ENCODE data around the gene PRPSAP2.
"Not testable (repeated sequence)": the region's sequence is repeated elsewhere in the genome, so short reads cannot be mapped to it uniquely, and the experiment has no call there.

The PRPSAP2 gene

GRCh38 chr17:18857864-18858566, at the start of gene PRPSAP2:
TSS of gene PRPSAP2 (plus strand) at chr17:18858131. CDS start at chr17:18865834, 7,703 bp downstream.
- DNase-seq (ENCODE audit: low read depth in 2 of 2): peak; percentile 93 to 95

GRCh38 chr17:18815924-18816323, 42.0 kb upstream of the PRPSAP2 start:
- DNase-seq (ENCODE audit: low read depth in 2 of 2): not testable (repeated sequence)

- peak in 1 of 2 donors; percentile 35 for DNase-seq (ENCODE audit: low read depth in 2 of 2)
Observed at GRCh38 chr17:18816489-18817371, 41.2 kb upstream of the PRPSAP2 start.

- not testable (repeated sequence) for DNase-seq (ENCODE audit: low read depth in 2 of 2)
Observed at GRCh38 chr17:18821430-18821829, 36.5 kb upstream of the PRPSAP2 start.

GRCh38 chr17:18827613-18828012, 30.3 kb upstream of the PRPSAP2 start:
- DNase-seq (ENCODE audit: low read depth in 2 of 2): not testable (repeated sequence)

- no peak for DNase-seq (ENCODE audit: low read depth in 2 of 2)
Observed at GRCh38 chr17:18848501-18848900, 9.4 kb upstream of the PRPSAP2 start.

GRCh38 chr17:18850679-18851078, 7.3 kb upstream of the PRPSAP2 start:
- DNase-seq (ENCODE audit: low read depth in 2 of 2): no peak

- no peak for DNase-seq (ENCODE audit: low read depth in 2 of 2)
Observed at GRCh38 chr17:18851201-18851600, 6.7 kb upstream of the PRPSAP2 start.

GRCh38 chr17:18854956-18855355, 3.0 kb upstream of the PRPSAP2 start:
- DNase-seq (ENCODE audit: low read depth in 2 of 2): no peak

- DNase-seq (ENCODE audit: low read depth in 2 of 2): peak; percentile 65 to 79
Observed at GRCh38 chr17:18855831-18856569, 1.9 kb upstream of the PRPSAP2 start.

GRCh38 chr17:18856570-18856915, 1.4 kb upstream of the PRPSAP2 start:
- DNase-seq (ENCODE audit: low read depth in 2 of 2): no peak

- no peak for DNase-seq (ENCODE audit: low read depth in 2 of 2)
Observed at GRCh38 chr17:18858567-18859245, 775 bp downstream of the PRPSAP2 start.

GRCh38 chr17:18859256-18859655, 1.3 kb downstream of the PRPSAP2 start:
- no peak for DNase-seq (ENCODE audit: low read depth in 2 of 2)

GRCh38 chr17:18860161-18860972, 2.4 kb downstream of the PRPSAP2 start:
- no peak for DNase-seq (ENCODE audit: low read depth in 2 of 2)

- DNase-seq (ENCODE audit: low read depth in 2 of 2): no peak
Observed at GRCh38 chr17:18862011-18862410, 4.1 kb downstream of the PRPSAP2 start.

- not testable (repeated sequence) for DNase-seq (ENCODE audit: low read depth in 2 of 2)
Observed at GRCh38 chr17:18864996-18865395, 7.1 kb downstream of the PRPSAP2 start.

- no peak for DNase-seq (ENCODE audit: low read depth in 2 of 2)
Observed at GRCh38 chr17:18866866-18867813, 9.2 kb downstream of the PRPSAP2 start.

GRCh38 chr17:18877104-18877645, 19.2 kb downstream of the PRPSAP2 start:
- no peak for DNase-seq (ENCODE audit: low read depth in 2 of 2)

- DNase-seq (ENCODE audit: low read depth in 2 of 2): no peak
Observed at GRCh38 chr17:18888766-18889290, 30.9 kb downstream of the PRPSAP2 start.

All from stimulated activated CD4-positive, alpha-beta T cell treated with anti-CD3 and anti-CD28 coated beads, Interleukin-1b, Interleukin-23, amount 100 ng/mL, for 4 hours (primary cell).